SHP77 (cell line): ENCODE results near the gene PRMT7.
A peak's percentile ranks its signal among the peaks of the same experiment; 100 is the strongest.

ENCODE experiments used
- DNase-seq, 2 experiments: peaks; one replicate each; lab custom pipeline; 2025; lab: John Stamatoyannopoulos, UW

PRMT7 gene

GRCh38 chr16:68310774-68311511 lies at the start of gene PRMT7, which contains the start of gene SLC7A6OS:
Gene PRMT7 (plus strand): TSS chr16:68311019. CDS start chr16:68315980, 4,961 bp downstream.
Gene SLC7A6OS (minus strand): TSS chr16:68310946. CDS start chr16:68310926, 20 bp downstream.
- DNase-seq, result peak; percentile 88 to 94

DNA sequence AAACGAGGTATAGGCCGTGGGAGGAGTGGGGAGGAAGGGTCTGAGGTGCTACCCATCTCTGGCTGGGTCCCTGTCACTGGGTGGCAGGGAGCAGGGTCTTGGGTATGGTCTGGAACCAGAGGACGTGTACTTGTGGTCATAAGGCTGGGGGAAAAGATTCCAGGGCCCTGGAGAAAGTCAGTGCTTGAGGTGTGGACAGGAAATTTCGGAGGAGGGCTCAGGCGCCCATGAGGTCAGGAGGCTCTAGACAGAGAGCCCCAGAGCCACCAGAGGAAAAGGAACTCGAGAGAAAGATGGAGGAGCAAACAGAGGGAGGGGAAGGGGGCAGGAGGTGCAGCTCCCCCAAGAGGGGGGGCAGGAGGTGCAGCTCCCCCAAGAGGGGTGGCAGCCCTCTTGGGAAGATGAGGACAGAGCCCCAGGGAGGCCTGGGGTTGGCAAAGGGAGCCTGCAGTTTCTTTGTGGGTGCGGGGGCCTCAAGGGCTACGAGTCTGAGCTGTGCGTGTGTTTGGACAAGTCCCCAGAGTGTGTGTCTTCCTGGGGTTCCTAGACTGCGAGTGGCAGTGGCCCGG lies 47.2 kb upstream of the PRMT7 start:
- no peak for DNase-seq

DNA sequence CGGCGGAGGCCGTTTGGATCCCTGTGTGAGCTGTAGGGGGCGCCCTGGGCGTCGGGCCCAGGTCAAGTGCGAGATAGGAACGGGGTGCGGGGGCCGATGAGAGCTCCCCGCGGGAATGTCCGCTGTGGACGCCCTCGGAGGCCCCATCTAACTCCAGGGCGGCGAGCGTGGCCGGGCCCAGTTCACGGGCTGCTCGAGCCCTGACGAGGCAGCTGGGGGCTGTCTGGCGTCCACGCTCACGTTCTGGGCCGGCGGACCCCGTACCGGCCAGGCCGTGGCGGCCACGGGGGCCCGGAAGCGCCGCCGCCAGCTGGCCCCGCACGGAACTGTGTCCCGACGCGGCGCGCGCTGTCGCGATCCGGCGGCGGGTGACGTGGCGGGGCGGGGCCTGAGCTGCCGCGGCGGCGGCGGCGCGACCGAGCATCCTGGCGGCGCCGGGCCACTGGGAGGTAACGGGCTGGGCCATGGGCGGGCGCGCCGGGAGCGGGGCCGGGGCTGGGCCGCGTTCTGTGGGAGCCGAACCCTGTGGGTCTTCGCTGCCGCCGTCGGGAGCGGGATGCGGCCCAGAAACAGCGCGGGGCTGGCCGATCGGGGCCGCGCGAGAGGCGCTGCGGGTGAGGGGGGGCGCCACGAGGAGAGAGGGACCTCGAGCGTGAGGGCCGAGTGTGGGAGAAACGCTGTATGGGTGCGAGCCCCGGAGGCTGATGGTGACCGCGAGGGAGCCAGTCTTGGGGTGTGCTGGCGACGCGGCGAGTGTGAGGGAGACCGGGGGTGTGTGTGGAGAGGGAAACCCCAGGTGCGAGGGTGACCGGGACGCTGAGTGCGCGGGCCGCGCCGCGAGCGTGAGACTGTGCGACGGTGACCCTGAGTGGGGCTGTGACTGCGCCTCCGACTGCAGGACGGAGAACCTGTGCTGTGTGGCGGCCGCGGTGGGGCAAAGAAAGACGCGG lies 46.4 kb upstream of the PRMT7 start, which contains the start of gene SLC7A6:
TSS of gene SLC7A6 (plus strand) at position 399 of the 950 bp plus-strand sequence. CDS start 10,201 bp downstream, outside the sequence.
- peak; percentile 58 to 59 for DNase-seq

DNA sequence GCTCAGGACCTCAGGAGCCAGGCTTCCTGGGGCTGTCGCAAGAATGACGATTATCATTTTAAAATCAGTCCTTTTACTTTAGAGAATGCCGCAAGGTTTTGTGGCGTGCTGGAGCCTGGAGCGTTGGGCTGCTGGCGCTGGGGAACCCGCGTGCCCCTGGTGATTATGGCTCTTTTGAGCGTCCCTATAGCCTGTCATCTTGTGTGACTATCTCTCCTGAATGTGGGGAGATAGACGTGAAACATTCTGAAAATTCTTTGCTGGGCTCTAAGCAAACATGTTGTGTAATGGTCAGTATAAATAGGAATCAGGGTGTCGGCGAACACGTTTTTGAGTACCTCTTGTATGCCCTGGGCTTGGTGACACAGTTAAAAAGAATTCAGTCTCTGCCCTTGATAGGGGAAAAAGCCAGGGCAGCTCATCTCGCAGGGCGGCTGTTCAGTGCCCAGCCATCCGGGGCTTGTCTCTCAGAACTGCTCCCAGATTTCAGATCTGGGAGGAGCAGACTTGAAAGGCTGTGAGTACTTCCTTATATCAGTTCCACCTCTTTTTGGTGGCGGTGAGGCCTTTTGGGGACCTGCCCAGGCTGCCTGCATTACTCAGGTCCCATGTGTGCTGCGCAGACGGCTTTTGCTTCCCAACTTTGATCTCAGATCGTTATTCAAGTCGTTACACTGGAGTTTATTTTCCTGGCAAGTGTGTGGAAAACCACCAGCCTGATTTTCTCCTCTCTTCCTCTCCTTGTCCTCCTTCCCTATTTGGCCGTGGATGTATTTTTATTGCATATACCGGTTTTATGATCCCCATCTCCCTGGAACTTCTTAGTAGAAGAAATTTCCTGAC lies 45.5 kb upstream of the PRMT7 start:
- peak; percentile 13 to 16 for DNase-seq

- DNase-seq, result no peak
Observed at GRCh38 chr16:68267612-68268405, 43.0 kb upstream of the PRMT7 start.

- DNase-seq, result no peak
Observed at GRCh38 chr16:68269793-68270192, 41.0 kb upstream of the PRMT7 start.

- DNase-seq, result no peak
Observed at GRCh38 chr16:68270353-68270752, 40.5 kb upstream of the PRMT7 start.

- peak in 1 of 2 experiments; percentile 7 for DNase-seq
Observed at GRCh38 chr16:68272507-68273209, 38.2 kb upstream of the PRMT7 start.

DNA sequence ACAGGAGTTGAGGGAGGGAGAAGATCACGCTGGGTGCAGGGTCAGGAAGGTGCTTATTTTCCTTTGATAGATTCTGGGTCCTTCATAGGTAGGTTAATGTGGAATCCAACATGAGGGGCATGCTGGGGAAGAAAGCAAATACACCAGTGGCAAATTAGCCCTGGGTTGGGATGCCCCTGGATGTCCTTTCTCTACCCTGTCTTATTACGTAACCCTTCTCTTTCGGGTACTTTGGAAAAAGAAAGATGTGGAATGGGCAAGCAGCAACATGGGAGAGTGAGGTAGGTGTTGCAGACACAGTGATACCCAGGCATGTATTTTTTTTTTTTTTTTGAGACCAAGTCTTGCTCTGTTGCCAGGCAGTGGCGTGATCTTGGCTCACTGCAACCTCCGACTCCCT lies 37.4 kb upstream of the PRMT7 start:
- DNase-seq, result no peak

- no peak for DNase-seq
Observed at GRCh38 chr16:68273896-68274295, 36.9 kb upstream of the PRMT7 start.

DNA sequence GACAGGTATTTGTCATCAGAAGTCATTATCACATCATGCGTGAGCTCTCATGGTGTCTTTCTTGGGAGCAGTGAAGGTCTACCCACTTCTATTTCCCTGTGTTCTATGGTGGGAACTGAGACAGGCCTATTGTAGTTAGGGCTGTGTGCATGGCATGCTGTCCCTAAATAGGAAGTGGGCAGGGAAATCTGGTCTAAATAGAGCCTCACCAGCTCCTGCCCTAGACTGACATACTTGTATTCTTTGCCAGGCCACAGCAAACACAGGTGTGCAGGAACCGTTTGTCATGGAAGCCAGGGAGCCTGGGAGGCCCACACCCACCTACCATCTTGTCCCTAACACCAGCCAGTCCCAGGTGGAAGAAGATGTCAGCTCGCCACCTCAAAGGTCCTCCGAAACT lies 36.4 kb upstream of the PRMT7 start:
- no peak for DNase-seq

GRCh38 chr16:68275611-68276191 lies 35.1 kb upstream of the PRMT7 start:
- peak; percentile 4 to 33 for DNase-seq

DNA sequence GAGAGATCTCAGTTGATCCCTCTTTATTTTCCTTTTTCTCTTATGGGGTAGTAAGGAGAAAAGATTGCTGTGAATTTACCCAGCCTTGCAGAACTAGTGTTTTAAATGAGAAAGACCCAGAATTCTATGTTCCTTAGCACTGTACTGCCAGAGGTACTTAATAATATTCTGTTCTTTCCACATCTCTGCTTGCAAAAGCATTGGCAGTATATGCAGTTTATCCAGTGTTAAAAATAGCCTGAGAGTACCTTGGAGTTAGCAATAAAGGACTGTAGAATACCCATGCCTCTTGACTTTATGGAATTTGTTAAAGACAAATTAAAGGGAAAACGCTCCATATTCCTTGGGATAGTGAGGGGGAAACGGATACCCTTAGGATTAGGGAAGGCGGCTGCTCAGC lies 34.6 kb upstream of the PRMT7 start:
- no peak for DNase-seq

- no peak for DNase-seq
Observed at GRCh38 chr16:68279726-68280558, 30.9 kb upstream of the PRMT7 start.

DNA sequence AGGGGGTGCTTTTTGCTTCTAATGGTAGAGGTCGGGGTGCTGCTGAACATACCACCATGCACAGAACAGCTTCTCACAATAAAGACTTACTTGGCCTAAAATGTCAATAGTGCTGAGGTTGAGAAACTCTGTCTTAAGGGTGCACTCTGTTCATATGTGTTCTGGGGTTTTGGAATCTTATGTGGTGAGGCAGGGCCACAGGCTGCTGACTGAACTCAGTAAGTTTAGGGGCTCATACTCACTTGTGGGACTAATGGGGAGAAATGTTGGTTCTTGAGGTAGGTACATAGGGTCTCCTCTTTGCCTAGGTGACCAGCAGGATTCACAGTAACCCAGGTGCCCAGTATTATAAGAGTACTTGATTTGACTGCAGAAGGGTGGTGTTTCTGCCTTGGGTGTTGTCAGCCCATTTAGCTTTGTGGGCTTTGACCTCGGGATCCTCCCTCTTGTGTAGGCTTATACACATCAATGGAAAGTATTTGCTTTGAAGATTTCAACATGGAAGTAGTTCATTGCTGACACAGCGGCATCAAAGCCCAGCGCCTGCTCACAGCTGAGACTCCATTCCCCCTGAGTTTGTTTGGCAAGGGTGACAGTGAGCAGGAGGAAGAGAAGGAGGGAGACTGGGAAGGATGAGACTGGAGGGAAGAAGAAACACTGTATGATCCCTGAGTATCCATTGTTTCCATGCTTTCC lies 29.3 kb upstream of the PRMT7 start:
- DNase-seq, result no peak

DNA sequence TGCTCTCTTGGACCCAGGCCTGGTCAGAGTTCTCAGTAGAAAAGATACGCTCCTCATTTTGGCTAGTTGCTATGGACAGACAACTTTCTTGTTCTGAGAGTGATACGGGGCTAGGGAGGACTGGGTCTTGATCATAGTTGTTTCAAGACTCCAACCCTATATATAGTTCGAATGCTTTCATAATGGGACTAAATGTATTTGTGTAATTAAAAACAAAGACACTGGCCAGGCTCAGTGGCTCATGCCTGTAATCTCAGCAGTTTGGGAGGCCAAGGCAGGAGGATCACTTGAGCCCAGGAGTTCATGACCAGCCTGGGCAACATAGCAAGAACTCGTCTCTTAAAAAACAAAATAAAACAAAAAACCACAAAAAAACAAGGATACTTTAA lies 28.8 kb upstream of the PRMT7 start:
- no peak for DNase-seq

GRCh38 chr16:68283346-68283745 lies 27.5 kb upstream of the PRMT7 start:
- no peak for DNase-seq
